Activated CD8-positive, alpha-beta memory T cell treated with anti-CD3 and anti-CD28 coated beads, Interleukin-2, amount 10 ng/mL, durations not matched to agents 7 days and 5 days (primary cell): Measurements from ENCODE around the gene BACH2. TPM values are rescaled to one million over a fixed set of nuclear protein-coding genes. Genes with fewer than 3 reads are reported as not detected.
A peak's percentile ranks its signal among the peaks of the same experiment; 100 is the strongest.

Experiments used
- ATAC-seq: fragments of 150-1000 bp; cut with Tn5 transposase; one replicate; pipeline ENCODE4 v1.10.0; 2021; ENCODE audit warnings: moderate library complexity
- CTCF ChIA-PET: fragments of 350-600 bp; sonication (Branson Sonifier 250); formaldehyde crosslinking; loops from one replicate; lab custom pipeline; 2021; ENCODE audit warnings: antibody characterized with exemption; lab: Charles Lee
- DNase-seq: peaks from one replicate; pipeline ENCODE4 v3.0.0-alpha.2; 2020
- H3K27ac Mint-ChIP-seq: one replicate; pipeline ENCODE4 v1.8.0; 2021; ENCODE audit warnings: mild to moderate bottlenecking, mixed read lengths
- H3K27me3 Mint-ChIP-seq: one replicate; pipeline ENCODE4 v1.8.0; 2021; ENCODE audit warnings: mixed read lengths
- H3K36me3 Mint-ChIP-seq: one replicate; pipeline ENCODE4 v1.8.0; 2021; ENCODE audit warnings: mild to moderate bottlenecking, mixed read lengths
- H3K4me1 Mint-ChIP-seq: one replicate; pipeline ENCODE4 v1.8.0; 2021; ENCODE audit warnings: mixed read lengths
- H3K4me3 Mint-ChIP-seq: one replicate; pipeline ENCODE4 v1.8.0; 2021; ENCODE audit warnings: mild to moderate bottlenecking, moderate library complexity, mixed read lengths
- H3K9me3 Mint-ChIP-seq: one replicate; pipeline ENCODE4 v1.8.0; 2022; ENCODE audit warnings: low read depth, mixed read lengths
- total RNA-seq, 2 experiments: library from RNA; stranded (reverse); gene quantifications; one replicate each; pipeline ENCODE4 v1.2.3, GENCODE V29; 2021

The BACH2 gene
- total RNA-seq, 2 experiments from 2014 or later, result 21.5 to 22.6 TPM

- DNase-seq, result no peak
- ATAC-seq, result no peak
- H3K4me1 Mint-ChIP-seq, result peaks cover 23% of the 10 kb centered on the region
- no peak overlapping the region for H3K4me3 Mint-ChIP-seq
- CTCF ChIA-PET, result interaction anchor here (0.7 to 2.2 kb wide), 4 partner anchors 11 to 513 kb away, joined by 3 to 8 read pairs (median 4); no protein-coding TSS in a partner anchor
- no peak overlapping the region for H3K27ac Mint-ChIP-seq
- H3K27me3 Mint-ChIP-seq, result no peaks in the 10 kb centered on the region
- no peaks in the 10 kb centered on the region for H3K9me3 Mint-ChIP-seq
- peaks cover 18% of the 10 kb centered on the region for H3K36me3 Mint-ChIP-seq
Observed at GRCh38 chr6:89966228-89966544, 330.5 kb downstream of the BACH2 start.

GRCh38 chr6:89965441-89966227 is 331.0 kb downstream of the BACH2 start:
- peaks cover 23% of the 10 kb centered on the region for H3K4me1 Mint-ChIP-seq
- ATAC-seq (no peak), DNase-seq (no peak)
- H3K36me3 Mint-ChIP-seq, result peaks cover 18% of the 10 kb centered on the region
- no peaks in the 10 kb centered on the region for H3K9me3 Mint-ChIP-seq
- H3K27me3 Mint-ChIP-seq, result no peaks in the 10 kb centered on the region
- H3K4me3 Mint-ChIP-seq, result no peak overlapping the region
- H3K27ac Mint-ChIP-seq, result no peak overlapping the region
- CTCF ChIA-PET, result interaction anchor here (0.7 to 2.2 kb wide), 3 partner anchors 10 to 514 kb away, joined by 3 to 8 read pairs (median 5); no protein-coding TSS in a partner anchor

DNA sequence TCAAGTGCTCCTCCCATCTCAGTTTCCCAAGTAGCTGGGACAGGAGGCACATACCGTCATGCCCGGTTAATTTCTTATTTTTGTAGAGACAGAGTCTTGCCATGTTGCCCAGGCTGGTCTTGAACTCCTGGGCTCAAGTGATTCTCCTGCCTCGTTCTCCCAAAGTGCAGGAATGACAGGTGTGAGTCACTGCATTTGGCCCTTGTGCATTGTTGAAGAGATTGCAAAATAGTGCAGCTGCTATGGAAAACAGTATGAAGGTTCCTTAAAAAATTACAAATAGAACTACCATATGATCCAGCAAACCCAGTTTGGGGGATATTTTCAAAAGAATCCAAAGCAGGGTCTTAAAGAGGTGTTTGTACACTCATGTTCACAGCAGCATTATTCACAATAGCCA is 333.3 kb downstream of the BACH2 start:
- ATAC-seq, result no peak
- no peaks in the 10 kb centered on the region for H3K27me3 Mint-ChIP-seq
- CTCF ChIA-PET, result no interaction called here
- peaks cover 44% of the 10 kb centered on the region for H3K4me1 Mint-ChIP-seq
- peaks cover 18% of the 10 kb centered on the region for H3K36me3 Mint-ChIP-seq
- no peak overlapping the region for H3K4me3 Mint-ChIP-seq
- no peak overlapping the region for H3K27ac Mint-ChIP-seq
- no peak for DNase-seq
- H3K9me3 Mint-ChIP-seq, result no peaks in the 10 kb centered on the region

GRCh38 chr6:89961481-89961880 is 335.2 kb downstream of the BACH2 start:
- peaks cover 18% of the 10 kb centered on the region for H3K36me3 Mint-ChIP-seq

GRCh38 chr6:89959883-89960282 is 336.8 kb downstream of the BACH2 start:
- ATAC-seq, result no peak
- no peaks in the 10 kb centered on the region for H3K9me3 Mint-ChIP-seq
- H3K36me3 Mint-ChIP-seq, result peaks cover 18% of the 10 kb centered on the region
- peaks cover 62% of the 10 kb centered on the region for H3K4me1 Mint-ChIP-seq
- no peaks in the 10 kb centered on the region for H3K27me3 Mint-ChIP-seq
- CTCF ChIA-PET, result interaction anchor here (1.0 kb wide), 1 partner anchor 13 kb away, joined by 3 read pairs; no protein-coding TSS in a partner anchor
- no peak for DNase-seq
- H3K4me3 Mint-ChIP-seq, result no peak overlapping the region
- H3K27ac Mint-ChIP-seq, result no peak overlapping the region

More at GRCh38 chr6:89961481-89961880, 335.2 kb downstream of the BACH2 start:
- Mint-ChIP-seq H3K27me3 (no peaks in the 10 kb centered on the region), H3K27ac (no peak overlapping the region), H3K4me1 (peaks cover 51% of the 10 kb centered on the region), H3K9me3 (no peaks in the 10 kb centered on the region), H3K4me3 (no peak overlapping the region)
- ATAC-seq (no peak), DNase-seq (no peak)
- CTCF ChIA-PET, result no interaction called here

DNA sequence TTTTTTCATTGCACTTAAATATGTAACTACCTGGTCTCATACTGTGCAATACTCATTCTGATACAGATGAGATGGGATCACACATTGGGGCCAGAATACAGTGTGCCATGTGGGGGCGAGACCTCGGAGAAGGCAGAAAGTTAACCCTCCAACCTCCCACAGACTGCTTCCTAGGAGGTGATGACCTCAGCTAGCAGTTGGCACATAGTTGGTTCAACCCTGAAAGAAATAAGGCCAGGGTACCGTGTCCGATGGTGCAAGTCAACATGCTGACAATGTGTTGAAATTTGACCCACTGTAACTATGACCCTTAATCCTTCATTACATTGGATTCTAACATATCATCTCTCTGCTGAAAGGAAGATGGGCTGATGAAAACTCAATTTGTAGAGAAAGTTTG is 340.5 kb downstream of the BACH2 start:
- ATAC-seq, result no peak
- peaks cover 9% of the 10 kb centered on the region for H3K36me3 Mint-ChIP-seq

DNA sequence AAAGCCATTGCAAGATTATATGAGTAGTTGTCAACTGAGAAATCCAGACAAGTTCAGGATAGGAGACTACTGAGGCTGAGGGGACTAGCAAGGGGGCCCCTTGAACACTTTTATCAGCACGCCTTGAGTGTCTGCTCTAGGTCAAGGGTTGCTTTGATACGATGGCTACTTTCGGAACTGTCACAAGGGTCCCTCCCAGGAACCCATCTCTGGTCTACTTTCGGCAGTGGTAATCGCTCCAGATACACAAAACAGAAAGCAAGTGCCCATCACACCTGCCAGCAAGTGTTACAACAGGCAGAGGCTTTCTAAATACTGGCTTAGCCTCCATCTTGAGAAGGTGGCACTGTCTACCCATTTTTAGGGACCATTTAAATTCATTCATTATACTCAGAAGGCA is 341.3 kb downstream of the BACH2 start:
- Mint-ChIP-seq H3K36me3 (peaks cover 10% of the 10 kb centered on the region), H3K4me1 (peaks cover 80% of the 10 kb centered on the region), H3K9me3 (no peaks in the 10 kb centered on the region), H3K4me3 (no peak overlapping the region), H3K27ac (peak overlapping the region; percentile 79), H3K27me3 (no peaks in the 10 kb centered on the region)
- no peak for DNase-seq
- ATAC-seq, result no peak
- CTCF ChIA-PET, result interaction anchor here (0.8 to 2.4 kb wide), 8 partner anchors 11 to 525 kb away, joined by 3 to 10 read pairs (median 4); no protein-coding TSS in a partner anchor

More for the DNA sequence above, 340.5 kb downstream of the BACH2 start:
- no peaks in the 10 kb centered on the region for H3K9me3 Mint-ChIP-seq
- H3K4me1 Mint-ChIP-seq, result peaks cover 81% of the 10 kb centered on the region
- no peak for DNase-seq
- H3K27ac Mint-ChIP-seq, result no peak overlapping the region
- no peaks in the 10 kb centered on the region for H3K27me3 Mint-ChIP-seq
- H3K4me3 Mint-ChIP-seq, result no peak overlapping the region
- CTCF ChIA-PET, result interaction anchor here (1.0 to 2.4 kb wide), 3 partner anchors 10 to 523 kb away, joined by 3 to 10 read pairs (median 8); no protein-coding TSS in a partner anchor

- H3K9me3 Mint-ChIP-seq, result no peaks in the 10 kb centered on the region
- DNase-seq (no peak), ATAC-seq (peak; percentile 41)
- CTCF ChIA-PET, result interaction anchor here (0.8 to 2.4 kb wide), 9 partner anchors 11 to 526 kb away, joined by 3 to 10 read pairs (median 3); no protein-coding TSS in a partner anchor
- no peak overlapping the region for H3K4me3 Mint-ChIP-seq
- no peaks in the 10 kb centered on the region for H3K27me3 Mint-ChIP-seq
- H3K36me3 Mint-ChIP-seq, result peaks cover 16% of the 10 kb centered on the region
- peaks cover 78% of the 10 kb centered on the region for H3K4me1 Mint-ChIP-seq
- H3K27ac Mint-ChIP-seq, result peak overlapping the region; percentile 79
Observed at GRCh38 chr6:89954721-89955148, 341.9 kb downstream of the BACH2 start.

DNA sequence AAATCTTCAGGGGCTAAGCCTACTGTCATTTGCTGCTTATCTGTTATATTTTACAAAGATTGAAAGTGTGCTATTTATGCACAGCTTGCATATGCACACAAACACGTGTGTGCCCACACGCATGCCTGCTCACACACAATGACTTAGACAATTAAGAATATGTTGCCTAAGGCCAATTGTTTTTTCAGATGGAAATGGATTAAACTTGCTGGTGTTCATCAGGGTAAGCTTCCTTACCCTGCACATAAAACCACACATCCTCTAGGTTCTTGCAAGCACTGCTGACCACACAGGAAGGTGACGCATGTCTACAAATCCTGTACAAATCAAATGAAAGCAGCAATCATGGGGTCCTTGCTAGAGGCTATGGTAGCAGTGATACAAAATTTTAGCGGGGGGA is 344.0 kb downstream of the BACH2 start:
- ATAC-seq (peak; percentile 87), DNase-seq (peak; percentile 88)
- peaks cover 63% of the 10 kb centered on the region for H3K4me1 Mint-ChIP-seq
- peaks cover 18% of the 10 kb centered on the region for H3K36me3 Mint-ChIP-seq
- H3K9me3 Mint-ChIP-seq, result no peaks in the 10 kb centered on the region
- H3K27me3 Mint-ChIP-seq, result no peaks in the 10 kb centered on the region
- peak overlapping the region; percentile 53 for H3K4me3 Mint-ChIP-seq
- CTCF ChIA-PET, result interaction anchor here (0.6 to 3.4 kb wide), 10 partner anchors 9 to 526 kb away, joined by 3 to 14 read pairs (median 4); no protein-coding TSS in a partner anchor
- peak overlapping the region; percentile 87 for H3K27ac Mint-ChIP-seq

DNA sequence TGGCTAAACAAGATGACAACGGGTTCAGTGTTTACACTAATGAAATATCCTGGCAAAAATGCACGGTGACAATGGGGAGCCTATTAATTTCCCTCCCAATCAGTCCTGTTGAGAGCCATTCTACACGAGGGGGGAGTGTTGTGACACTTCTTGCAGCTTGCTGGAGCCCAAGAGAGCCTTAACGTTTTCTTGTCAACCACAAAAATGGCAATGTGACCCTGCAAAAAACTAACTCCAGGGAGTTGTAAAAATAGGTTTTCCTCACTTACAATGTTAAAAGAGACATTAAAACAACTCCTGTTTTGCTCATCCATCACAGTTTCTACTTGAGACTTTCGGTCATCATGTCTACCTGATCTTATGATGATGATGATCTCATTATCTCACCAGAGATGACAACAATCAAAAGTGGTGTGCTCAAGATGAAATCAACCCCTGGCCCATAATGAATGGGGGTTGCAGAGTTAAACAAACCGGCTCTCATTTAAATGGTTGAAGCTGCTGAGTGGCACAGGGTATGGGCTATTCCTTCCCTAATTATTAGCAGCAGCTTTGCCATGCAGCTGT is 344.5 kb downstream of the BACH2 start:
- DNase-seq (peak; percentile 53), ATAC-seq (peak; percentile 64)
- peaks cover 18% of the 10 kb centered on the region for H3K36me3 Mint-ChIP-seq
- H3K27me3 Mint-ChIP-seq, result no peaks in the 10 kb centered on the region
- H3K27ac Mint-ChIP-seq, result peak overlapping the region; percentile 87
- H3K9me3 Mint-ChIP-seq, result no peaks in the 10 kb centered on the region
- CTCF ChIA-PET, result interaction anchor here (0.8 to 3.4 kb wide), 10 partner anchors 9 to 527 kb away, joined by 3 to 14 read pairs (median 4); no protein-coding TSS in a partner anchor
- peaks cover 66% of the 10 kb centered on the region for H3K4me1 Mint-ChIP-seq
- H3K4me3 Mint-ChIP-seq, result peak overlapping the region; percentile 53

DNA sequence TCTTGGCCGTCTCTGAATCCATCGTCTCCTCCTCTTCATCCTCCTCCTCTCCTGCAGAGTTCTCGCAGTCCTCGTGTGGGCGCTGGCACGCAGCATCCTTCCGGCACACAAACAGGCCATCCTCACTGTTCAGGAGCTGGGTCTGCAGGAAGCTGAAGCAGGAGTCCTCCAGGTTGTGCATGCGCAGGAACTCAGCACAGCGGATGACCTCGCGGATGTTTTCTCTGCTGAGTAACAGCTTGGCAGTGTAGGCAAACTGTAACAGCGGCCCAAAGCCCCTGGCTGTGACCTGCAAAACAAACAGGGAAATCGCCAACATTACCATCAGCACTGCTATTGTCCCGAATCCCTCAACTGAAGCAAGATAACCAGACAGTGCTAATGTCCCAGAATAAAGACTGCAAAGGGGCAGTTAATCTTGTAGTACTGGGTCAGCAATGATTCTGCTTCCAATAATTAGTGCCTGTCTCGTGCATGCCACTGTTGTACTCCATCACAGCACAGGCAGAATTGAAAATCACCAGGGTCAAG is 345.0 kb downstream of the BACH2 start:
- H3K27me3 Mint-ChIP-seq, result no peaks in the 10 kb centered on the region
- ATAC-seq (no peak), DNase-seq (no peak)
- peaks cover 18% of the 10 kb centered on the region for H3K36me3 Mint-ChIP-seq
- peak overlapping the region; percentile 53 for H3K4me3 Mint-ChIP-seq
- no peaks in the 10 kb centered on the region for H3K9me3 Mint-ChIP-seq
- H3K27ac Mint-ChIP-seq, result peak overlapping the region; percentile 87
- peaks cover 66% of the 10 kb centered on the region for H3K4me1 Mint-ChIP-seq
- CTCF ChIA-PET, result interaction anchor here (1.1 to 3.4 kb wide), 5 partner anchors 11 to 527 kb away, joined by 3 to 14 read pairs (median 3); no protein-coding TSS in a partner anchor

DNA sequence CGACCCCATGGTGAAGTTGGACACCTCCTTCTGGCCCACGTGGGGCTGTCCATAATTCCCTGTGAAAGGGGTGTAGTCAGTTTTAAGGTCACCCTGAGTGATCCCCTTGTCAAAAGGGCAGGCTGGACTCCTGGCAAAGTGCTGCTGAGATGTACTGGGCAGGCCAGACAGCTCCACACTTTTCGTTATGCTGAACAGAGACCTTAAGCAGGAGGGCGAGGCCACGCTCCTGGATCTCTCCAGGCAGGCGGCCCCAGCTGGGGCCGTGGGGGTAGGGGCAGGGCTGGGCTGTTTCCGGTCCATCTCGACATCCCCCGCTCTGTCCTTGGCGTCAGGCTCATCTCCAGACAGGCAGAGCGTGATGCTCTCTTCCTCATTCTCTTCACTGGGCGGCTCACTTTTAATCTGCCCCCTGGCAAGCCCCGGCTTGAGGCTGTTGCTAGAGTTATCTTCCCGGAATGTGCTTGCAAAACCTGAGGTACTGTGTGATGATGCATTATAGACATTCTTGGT is 345.7 kb downstream of the BACH2 start:
- Mint-ChIP-seq H3K27me3 (no peaks in the 10 kb centered on the region), H3K4me1 (peaks cover 59% of the 10 kb centered on the region), H3K27ac (no peak overlapping the region), H3K9me3 (no peaks in the 10 kb centered on the region), H3K4me3 (no peak overlapping the region), H3K36me3 (peaks cover 16% of the 10 kb centered on the region)
- no peak for DNase-seq
- ATAC-seq, result no peak
- CTCF ChIA-PET, result interaction anchor here (1.1 to 3.4 kb wide), 3 partner anchors 10 to 528 kb away, joined by 3 to 14 read pairs (median 3); no protein-coding TSS in a partner anchor

GRCh38 chr6:89950446-89950845 is 346.2 kb downstream of the BACH2 start:
- no peak for ATAC-seq
- no peak overlapping the region for H3K4me3 Mint-ChIP-seq
- H3K27ac Mint-ChIP-seq, result no peak overlapping the region
- H3K9me3 Mint-ChIP-seq, result no peaks in the 10 kb centered on the region
- DNase-seq, result no peak
- H3K27me3 Mint-ChIP-seq, result no peaks in the 10 kb centered on the region
- CTCF ChIA-PET, result interaction anchor here (1.1 to 3.4 kb wide), 3 partner anchors 10 to 529 kb away, joined by 3 to 14 read pairs (median 10); no protein-coding TSS in a partner anchor
- peaks cover 17% of the 10 kb centered on the region for H3K36me3 Mint-ChIP-seq
- H3K4me1 Mint-ChIP-seq, result peaks cover 56% of the 10 kb centered on the region
